Amniotic epithelial cell (primary cell): ENCODE results near the gene COL4A2.
"Not testable (repeated sequence)": the region's sequence is repeated elsewhere in the genome, so short reads cannot be mapped to it uniquely, and the experiment has no call there.

Experiments
- DNase-seq: peaks from one replicate; pipeline ENCODE4 v3.0.0-alpha.2; 2010; ENCODE audit warnings: low read depth

The COL4A2 gene

GRCh38 chr13:110475117-110475516 is 168.0 kb downstream of the COL4A2 start:
- DNase-seq, result no peak

- no peak for DNase-seq
These were observed 168.6 kb downstream of the COL4A2 start for GRCh38 chr13:110475550-110476219.

- no peak for DNase-seq
These were observed 169.1 kb downstream of the COL4A2 start for GRCh38 chr13:110476220-110476617.

GRCh38 chr13:110477706-110478245 is 170.7 kb downstream of the COL4A2 start:
- no peak for DNase-seq

GRCh38 chr13:110478405-110479214 is 171.5 kb downstream of the COL4A2 start:
- DNase-seq, result no peak

- DNase-seq, result no peak
These were observed 172.1 kb downstream of the COL4A2 start for GRCh38 chr13:110479215-110479545.

DNA sequence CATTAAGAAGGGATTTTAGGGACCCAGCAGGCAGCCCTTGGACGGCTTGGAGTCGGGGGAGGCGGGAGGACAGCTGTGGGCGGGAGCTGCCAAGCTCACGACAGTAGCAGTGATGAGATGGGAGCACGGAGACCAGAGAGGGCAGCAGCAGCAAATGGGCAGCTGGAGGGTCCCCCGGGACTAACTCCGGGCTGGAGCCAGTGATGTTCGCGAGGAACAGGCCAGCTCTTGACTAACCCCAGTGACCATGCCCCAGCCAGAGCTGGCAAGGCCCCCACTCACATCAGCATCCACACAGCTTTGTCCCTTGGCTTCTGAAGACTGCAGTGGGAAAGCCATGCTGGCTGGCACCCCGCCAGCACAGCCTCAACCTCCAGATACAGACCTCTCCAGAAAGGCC is 172.6 kb downstream of the COL4A2 start:
- DNase-seq, result no peak

- DNase-seq, result no peak
These were observed 173.1 kb downstream of the COL4A2 start for GRCh38 chr13:110480161-110480560.

DNA sequence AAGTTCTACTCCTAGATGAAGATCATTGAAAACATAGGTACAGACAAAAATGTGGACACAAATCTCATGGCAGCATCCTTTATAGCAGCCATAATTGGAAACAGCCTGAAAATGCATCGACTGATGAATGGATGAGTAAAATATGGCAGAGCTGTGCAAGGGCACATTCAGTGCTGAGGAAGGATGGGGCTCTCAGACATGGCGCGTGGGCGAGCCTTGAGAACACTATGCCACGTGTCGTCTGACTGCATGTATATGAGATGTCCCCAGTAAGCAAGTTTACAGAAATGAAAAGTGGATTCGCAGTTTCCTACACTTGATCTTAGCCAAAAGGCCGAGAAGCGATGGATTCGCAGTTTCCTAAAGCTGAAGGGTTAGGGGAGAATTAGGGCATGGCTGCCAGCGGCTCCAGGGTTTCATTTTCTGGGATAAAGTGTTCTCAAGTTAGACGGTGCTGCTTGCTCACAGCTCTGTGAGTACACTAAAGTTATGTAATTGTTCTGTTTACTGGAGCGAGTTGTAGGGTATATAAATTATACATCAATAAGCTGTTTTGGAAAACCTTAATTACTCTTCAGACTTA is 176.4 kb downstream of the COL4A2 start:
- peak; percentile 43 for DNase-seq

- no peak for DNase-seq
These were observed 177.4 kb downstream of the COL4A2 start for GRCh38 chr13:110484290-110485048.

DNA sequence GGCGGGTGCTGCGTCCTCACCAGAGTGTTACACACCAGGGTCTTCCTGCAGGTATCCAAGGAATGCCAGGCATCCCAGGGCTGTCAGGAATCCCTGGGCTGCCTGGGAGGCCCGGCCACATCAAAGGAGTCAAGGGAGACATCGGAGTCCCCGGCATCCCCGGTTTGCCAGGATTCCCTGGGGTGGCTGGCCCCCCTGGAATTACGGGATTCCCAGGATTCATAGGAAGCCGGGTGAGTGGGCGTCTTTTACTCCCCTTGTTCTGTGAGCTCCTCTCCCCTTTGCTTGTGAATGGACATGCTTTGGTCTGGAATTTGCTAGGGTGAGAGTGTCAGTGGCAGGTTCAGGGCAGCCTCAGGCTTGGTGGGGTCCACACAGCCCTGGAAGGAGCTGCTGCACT is 178.5 kb downstream of the COL4A2 start:
- peak; percentile 59 for DNase-seq

- no peak for DNase-seq
These were observed 179.1 kb downstream of the COL4A2 start for GRCh38 chr13:110486061-110486715.

DNA sequence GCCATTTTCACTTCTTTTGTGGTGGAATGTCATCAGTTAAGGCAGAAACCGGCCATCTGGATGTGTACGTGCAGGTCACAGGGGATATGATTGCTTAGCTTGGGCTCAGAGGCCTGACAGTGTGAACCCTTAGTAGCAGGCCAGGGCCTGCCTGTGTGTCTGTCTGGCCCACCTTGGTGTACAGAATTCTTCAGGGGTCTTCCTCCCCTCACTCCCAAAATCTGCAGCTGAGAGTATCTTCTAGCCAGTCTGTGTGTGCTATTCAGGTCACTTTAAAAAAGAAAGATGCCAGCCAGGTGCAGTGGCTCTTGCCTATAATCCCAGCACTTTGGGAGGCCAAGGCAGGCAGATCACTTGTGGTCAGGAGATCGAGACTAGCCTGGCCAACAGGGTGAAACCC is 179.8 kb downstream of the COL4A2 start:
- not testable (repeated sequence) for DNase-seq

DNA sequence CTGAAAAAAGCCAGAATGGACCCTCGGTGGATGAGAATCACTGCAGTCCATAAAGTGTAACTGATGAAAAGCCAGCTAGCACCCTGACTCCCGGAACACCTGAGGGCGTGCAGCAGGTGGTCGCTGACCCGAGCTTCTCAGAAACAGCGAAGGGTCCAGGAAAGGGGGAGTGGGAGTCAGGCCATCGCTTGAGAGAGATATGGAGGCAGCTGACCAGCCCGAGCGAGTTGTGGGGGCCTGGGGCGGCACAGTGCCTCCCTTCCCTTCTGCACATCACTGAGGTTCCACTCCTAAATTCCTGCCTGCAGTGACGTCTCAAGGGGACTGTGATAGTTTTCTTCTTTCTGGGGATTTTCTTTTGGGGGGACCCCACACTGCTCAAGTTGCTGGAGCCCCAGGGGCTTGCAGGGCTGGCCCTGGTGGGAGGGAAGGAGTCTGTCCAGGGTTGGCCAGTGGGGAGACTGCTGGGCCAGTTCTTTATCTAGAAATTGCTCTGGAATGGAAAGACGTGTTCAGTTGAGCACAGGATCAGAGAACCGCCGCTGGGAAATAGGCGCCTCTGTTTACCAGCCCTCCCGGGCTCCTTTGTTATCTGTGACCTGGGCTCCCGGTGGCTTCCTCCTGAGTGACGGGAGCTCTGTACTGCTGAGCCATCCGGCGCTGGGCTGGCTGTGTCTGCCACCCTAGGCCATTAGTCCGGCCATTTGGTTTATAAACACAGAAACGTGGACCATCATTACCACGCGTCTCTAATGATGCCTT is 183.1 kb downstream of the COL4A2 start:
- DNase-seq, result no peak

GRCh38 chr13:110491869-110492678 is 185.0 kb downstream of the COL4A2 start:
- no peak for DNase-seq

DNA sequence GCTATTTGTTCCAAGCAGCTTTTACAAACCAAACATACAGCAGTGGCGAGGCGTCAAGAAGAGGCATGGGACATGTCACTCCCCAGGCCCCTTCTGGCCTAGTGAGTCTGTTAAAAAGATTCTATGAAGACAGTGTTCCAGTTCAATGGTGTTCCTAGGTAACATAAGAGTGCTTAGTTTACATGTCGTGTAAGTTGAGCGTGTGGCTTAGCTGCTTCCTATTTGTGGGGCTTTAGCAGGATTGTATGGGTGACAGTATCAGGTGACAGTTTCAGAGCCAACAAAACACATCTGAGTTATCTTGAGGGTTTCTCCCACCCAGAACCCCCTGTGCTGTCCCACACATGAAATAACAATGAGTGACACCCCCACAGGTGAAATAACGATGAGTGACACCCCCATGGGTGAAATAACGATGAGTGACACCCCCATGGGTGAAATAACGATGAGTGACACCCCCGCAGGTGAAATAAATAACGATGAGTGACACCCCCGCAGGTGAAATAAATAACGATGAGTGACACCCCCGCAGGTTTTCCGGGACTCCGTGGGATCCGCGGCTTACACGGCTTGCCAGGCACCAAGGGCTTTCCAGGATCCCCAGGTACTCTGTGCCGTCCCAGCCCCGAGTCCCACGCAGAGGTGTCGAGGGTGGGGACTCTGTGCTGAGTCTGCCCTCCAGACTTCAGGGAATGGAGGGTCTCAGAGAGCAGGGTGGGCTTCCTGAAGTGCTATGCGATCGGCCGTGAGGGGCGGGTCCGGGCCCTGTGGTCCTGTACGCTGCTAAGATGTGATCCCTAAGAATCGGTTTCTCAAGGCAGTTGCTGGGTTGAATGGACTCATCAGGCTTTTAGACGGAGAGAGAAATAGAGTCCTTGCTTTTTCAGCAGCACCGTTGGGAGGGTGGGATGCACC is 185.9 kb downstream of the COL4A2 start:
- DNase-seq, result no peak

DNA sequence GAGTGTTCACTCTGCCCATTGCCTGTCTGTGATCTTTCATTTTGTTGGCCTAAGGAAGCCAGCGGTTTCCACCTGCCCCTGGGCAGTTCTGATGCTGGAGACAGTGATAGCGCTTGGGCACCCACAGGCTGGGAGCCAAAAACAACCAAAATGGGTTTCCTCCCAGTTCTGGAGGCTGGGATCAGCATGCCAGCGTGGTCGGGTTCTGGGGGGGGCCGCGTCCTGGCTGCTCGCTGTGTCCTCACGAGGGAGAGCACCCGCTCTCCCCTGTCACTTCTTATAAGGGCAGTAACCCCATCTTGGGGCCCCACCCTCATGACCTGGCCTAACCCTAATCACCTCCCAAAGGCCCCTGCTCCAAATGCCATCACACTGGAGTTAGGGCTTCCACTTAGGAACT is 186.5 kb downstream of the COL4A2 start:
- DNase-seq, result no peak

GRCh38 chr13:110495376-110495775 is 188.3 kb downstream of the COL4A2 start:
- DNase-seq, result no peak

DNA sequence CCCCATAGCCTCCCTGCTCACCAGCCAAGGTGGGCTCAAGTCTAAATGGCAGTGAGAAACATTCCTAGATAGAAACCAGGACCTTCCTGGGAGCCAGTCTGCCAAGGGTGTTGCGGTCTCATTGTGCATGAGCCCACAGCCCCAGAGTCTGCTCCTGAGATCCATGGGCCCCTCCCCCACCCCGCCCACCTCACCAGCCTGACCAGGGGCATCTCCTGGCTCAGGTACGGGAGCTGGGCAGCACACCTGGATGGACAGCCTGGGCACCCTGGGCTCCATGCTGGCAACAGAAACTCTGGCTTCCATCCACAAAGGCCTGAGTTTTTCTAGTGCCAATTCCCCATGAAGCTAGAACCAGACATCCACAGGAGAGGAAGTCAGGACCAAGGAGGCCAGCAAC is 188.8 kb downstream of the COL4A2 start:
- DNase-seq, result no peak
